ENCODE measurements around the gene ETV3L. TPM values are rescaled to one million over a fixed set of nuclear protein-coding genes. Genes with fewer than 3 reads are reported as not detected.

ETV3L gene
- total and polyA plus RNA-seq, 3 donors from 2014 or later, result 0.16 TPM; not detected in 2

DNA sequence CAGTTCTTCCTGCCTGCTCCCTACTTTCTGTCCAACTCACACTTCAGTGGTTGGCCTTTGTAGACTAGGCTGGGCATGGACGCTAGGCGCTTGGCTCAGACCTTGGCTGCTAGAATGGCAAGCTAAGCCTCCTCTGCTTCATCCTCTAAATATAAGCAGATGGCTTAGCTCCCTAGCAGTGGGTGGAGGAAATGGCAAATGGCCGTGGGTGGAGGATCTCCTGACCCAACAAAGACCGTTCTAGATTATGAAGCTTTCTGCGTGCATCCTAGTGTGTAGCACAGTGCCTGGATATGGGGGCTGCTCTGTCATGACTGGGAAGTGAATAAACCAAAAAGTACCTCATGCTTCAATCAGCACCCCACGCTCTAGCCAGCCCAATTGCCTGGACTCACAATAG is 10.4 kb upstream of the ETV3L start:
- intact Hi-C loops (cut with DNase I; ENCODE audit: low total_unique reads), result no loop called here
- TF ChIP-seq, protein P1, sequence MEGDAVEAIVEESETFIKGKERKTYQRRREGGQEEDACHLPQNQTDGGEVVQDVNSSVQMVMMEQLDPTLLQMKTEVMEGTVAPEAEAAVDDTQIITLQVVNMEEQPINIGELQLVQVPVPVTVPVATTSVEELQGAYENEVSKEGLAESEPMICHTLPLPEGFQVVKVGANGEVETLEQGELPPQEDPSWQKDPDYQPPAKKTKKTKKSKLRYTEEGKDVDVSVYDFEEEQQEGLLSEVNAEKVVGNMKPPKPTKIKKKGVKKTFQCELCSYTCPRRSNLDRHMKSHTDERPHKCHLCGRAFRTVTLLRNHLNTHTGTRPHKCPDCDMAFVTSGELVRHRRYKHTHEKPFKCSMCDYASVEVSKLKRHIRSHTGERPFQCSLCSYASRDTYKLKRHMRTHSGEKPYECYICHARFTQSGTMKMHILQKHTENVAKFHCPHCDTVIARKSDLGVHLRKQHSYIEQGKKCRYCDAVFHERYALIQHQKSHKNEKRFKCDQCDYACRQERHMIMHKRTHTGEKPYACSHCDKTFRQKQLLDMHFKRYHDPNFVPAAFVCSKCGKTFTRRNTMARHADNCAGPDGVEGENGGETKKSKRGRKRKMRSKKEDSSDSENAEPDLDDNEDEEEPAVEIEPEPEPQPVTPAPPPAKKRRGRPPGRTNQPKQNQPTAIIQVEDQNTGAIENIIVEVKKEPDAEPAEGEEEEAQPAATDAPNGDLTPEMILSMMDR (IDR thresholded peaks at IDR 0.05), result no peak
- TF ChIP-seq POLR2A (IDR thresholded peaks at IDR 0.05), result no peak
- 83 to 84% methylated on average over 6 of the region's 6 CpGs for WGBS, 2 donors
- no peaks in the 10 kb centered on the region for H3K4me1 ChIP-seq
- no peaks in the 10 kb centered on the region for H3K9me3 ChIP-seq
- DNase-seq, result no peak
- H3K4me3 ChIP-seq, result no peak overlapping the region
- no peaks in the 10 kb centered on the region for H3K27me3 ChIP-seq
- H3K36me3 ChIP-seq (ENCODE audit: low read depth, missing control alignments), result no peaks in the 10 kb centered on the region
- no peak overlapping the region for H3K27ac ChIP-seq

DNA sequence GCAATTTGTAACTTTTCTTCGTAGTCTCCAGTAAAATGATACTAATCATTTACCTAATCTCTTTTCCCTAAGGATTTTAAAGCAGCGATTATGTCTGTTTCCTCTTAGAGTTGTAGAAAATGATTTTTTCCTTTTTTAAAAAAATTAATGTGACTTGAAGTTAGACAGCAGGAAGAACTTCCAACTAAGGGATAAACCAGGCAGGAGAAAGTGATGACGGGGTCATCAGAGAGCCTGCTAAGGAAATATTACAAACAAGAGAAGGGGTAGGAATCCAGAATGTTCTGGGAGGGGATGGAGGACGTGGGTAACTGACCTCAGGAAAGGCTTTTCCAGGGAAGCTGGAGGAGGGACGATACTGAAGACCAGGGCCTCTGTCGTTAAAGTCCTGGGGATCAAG is 8.8 kb upstream of the ETV3L start:
- no peak for TF ChIP-seq POLR2A (IDR thresholded peaks at IDR 0.05)
- TF ChIP-seq, protein P1 (IDR thresholded peaks at IDR 0.05), result no peak
- no peak for DNase-seq
- Histone ChIP-seq H3K4me1 (no peaks in the 10 kb centered on the region), H3K27me3 (no peaks in the 10 kb centered on the region), H3K4me3 (no peak overlapping the region), H3K9me3 (no peaks in the 10 kb centered on the region), H3K36me3 (ENCODE audit: low read depth, missing control alignments) (no peaks in the 10 kb centered on the region), H3K27ac (no peak overlapping the region)
- intact Hi-C loops (cut with DNase I; ENCODE audit: low total_unique reads), result no loop called here
- WGBS, 2 donors, result 69 to 74% methylated on average over 6 of the region's 6 CpGs

DNA sequence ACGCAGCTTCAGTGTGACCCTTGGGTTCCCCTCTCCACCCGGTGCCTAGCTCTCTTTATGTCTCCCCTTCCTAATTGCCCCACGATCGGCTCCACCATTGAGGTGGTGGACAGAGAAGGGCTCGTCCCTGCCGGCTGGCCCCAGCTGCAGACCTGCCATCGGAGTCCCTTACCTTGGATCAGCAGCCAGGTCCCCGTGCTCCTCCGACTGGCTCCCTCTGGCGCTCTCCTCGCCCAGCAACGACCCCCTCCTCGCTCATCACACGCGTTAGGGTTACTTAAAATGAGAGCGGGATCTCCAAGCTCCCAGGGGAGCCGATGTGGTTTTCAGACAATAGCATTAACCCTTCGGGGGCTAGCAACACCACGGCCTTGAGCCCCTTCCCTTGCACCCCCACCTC is 8.1 kb upstream of the ETV3L start:
- TF ChIP-seq, protein P1 (IDR thresholded peaks at IDR 0.05), result no peak
- no peak for TF ChIP-seq POLR2A (IDR thresholded peaks at IDR 0.05)
- Histone ChIP-seq H3K4me1 (no peaks in the 10 kb centered on the region), H3K36me3 (ENCODE audit: low read depth, missing control alignments) (no peaks in the 10 kb centered on the region), H3K9me3 (no peaks in the 10 kb centered on the region), H3K4me3 (no peak overlapping the region), H3K27ac (no peak overlapping the region), H3K27me3 (no peaks in the 10 kb centered on the region)
- 38 to 52% methylated on average over 16 to 19 of the region's 19 CpGs for WGBS, 2 donors
- intact Hi-C loops (cut with DNase I; ENCODE audit: low total_unique reads), result no loop called here
- DNase-seq, result no peak

DNA sequence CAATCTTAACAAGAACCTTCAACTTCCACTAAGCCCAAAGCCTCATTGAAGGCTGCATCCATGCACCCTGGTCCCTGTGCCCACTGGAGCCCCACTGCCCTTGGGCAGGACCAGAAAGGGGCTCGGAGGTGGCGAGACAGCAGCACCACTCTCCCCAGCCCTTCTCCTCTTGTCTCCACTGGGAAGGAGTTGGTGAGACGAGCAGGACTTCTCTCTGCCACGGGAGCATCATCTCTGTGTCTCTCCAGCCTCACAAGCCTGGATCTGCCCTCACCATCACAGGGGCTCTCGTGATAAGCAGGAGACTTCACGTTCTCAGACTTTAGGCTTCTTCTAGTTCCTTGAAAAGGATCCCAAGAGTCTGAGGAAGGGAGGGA is 7.2 kb upstream of the ETV3L start:
- no peaks in the 10 kb centered on the region for H3K9me3 ChIP-seq
- TF ChIP-seq, protein P1 (IDR thresholded peaks at IDR 0.05), result no peak
- no peak for TF ChIP-seq POLR2A (IDR thresholded peaks at IDR 0.05)
- H3K36me3 ChIP-seq (ENCODE audit: low read depth, missing control alignments), result no peaks in the 10 kb centered on the region
- H3K4me1 ChIP-seq, result no peaks in the 10 kb centered on the region
- H3K27ac ChIP-seq, result no peak overlapping the region
- no peak overlapping the region for H3K4me3 ChIP-seq
- 71 to 75% methylated on average over 6 of the region's 6 CpGs for WGBS, 2 donors
- no peak for DNase-seq
- no peaks in the 10 kb centered on the region for H3K27me3 ChIP-seq
- intact Hi-C loops (cut with DNase I; ENCODE audit: low total_unique reads), result no loop called here

DNA sequence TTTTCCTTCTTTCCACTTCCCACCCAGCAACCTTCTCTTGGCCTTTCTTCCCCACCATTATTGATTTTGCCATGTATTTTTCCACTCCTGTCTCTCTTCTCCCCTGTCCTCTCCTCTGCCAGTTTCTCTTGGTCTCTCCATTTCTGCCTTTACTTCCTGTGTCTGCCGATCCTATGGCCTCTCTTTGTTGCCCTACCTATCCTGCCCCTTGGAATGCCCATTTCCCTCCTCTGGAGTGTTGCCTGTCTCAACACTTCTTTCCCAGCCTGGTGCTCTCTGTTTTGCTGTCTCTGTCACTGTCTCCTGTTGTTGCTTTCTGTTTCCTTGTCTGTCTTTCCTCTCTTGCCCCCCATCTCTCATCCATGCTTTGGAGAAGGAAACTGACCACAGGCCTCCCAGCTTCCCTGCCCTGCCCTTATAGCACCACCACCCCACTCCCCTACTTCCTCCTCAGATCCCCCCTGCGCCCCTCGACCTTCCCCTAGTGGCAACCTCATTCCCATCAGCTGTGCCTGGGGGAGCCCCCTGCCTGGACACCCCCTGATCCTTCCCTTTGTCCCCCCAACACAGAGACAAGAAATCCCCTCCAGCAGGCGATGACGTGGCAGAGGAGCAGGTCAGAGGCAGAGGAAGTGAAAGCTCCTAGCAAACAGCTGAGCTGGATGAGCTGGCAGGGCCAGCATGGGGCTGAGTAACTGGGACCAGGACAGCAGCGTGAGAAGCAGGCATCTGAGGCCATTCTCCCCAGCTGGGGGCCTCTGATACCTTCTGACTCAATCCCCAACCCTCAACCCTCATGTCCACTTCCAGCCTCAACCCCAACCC is 6.6 kb upstream of the ETV3L start:
- no peak overlapping the region for H3K27ac ChIP-seq
- H3K27me3 ChIP-seq, result no peaks in the 10 kb centered on the region
- no peak overlapping the region for H3K4me3 ChIP-seq
- H3K9me3 ChIP-seq, result no peaks in the 10 kb centered on the region
- 71 to 75% methylated on average over 5 to 6 of the region's 6 CpGs for WGBS, 2 donors
- no peak for DNase-seq
- H3K4me1 ChIP-seq, result no peaks in the 10 kb centered on the region
- TF ChIP-seq POLR2A (IDR thresholded peaks at IDR 0.05), result no peak
- TF ChIP-seq, protein P1 (IDR thresholded peaks at IDR 0.05), result no peak
- no peaks in the 10 kb centered on the region for H3K36me3 ChIP-seq (ENCODE audit: low read depth, missing control alignments)
- intact Hi-C loops (cut with DNase I; ENCODE audit: low total_unique reads), result no loop called here

All from testis (tissue), 3 donors.